Activated T-cell treated with anti-CD3 and anti-CD28 coated beads, Interleukin-2, amount 50 U/mL, for 24 hours (primary cell): ENCODE measurements around the gene ABCA1.
A peak's percentile ranks its signal among the peaks of the same experiment; 100 is the strongest.

Experiments
- DNase-seq: peaks from one replicate; pipeline ENCODE4 v3.0.0-alpha.2; 2020
- H3K27ac Mint-ChIP-seq: 2 replicates; pipeline ENCODE4 v1.8.0; 2020; ENCODE audit warnings: mild to moderate bottlenecking, mixed read lengths
- H3K27me3 Mint-ChIP-seq: 2 replicates; pipeline ENCODE4 v1.8.0; 2020; ENCODE audit warnings: mixed read lengths
- H3K36me3 Mint-ChIP-seq: 2 replicates; pipeline ENCODE4 v1.8.0; 2020; ENCODE audit warnings: low read depth, mixed read lengths
- H3K4me1 Mint-ChIP-seq: 2 replicates; pipeline ENCODE4 v1.8.0; 2020; ENCODE audit warnings: low read depth, mixed read lengths
- H3K4me3 Mint-ChIP-seq: 2 replicates; pipeline ENCODE4 v1.8.0; 2020; ENCODE audit warnings: mild to moderate bottlenecking, moderate library complexity, mixed read lengths
- H3K9me3 Mint-ChIP-seq: 2 replicates; pipeline ENCODE4 v1.8.0; 2020; ENCODE audit warnings: mixed read lengths

ABCA1 gene

DNA sequence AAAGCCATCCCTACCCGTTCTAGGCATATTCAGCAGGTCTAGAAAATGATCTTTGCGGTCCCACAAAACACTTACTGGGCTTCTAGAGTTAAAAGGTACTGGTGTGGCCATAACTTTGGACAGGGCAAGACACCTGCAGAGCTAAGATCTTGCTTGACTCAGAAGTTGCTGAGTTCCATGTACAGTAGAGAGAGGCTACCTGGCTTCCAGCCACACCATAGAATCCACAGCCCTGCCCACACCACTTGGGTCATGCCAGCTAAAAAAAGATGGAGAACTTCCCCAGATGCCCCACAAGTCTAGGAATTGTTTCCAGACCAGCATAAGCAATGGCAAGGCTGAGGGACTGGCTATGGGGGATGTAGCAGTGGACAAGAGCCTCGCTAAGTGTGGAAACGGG lies 52.1 kb downstream of the ABCA1 start:
- Mint-ChIP-seq H3K4me3 (no peak overlapping the region), H3K9me3 (no peaks in the 10 kb centered on the region), H3K36me3 (peaks cover 4% of the 10 kb centered on the region), H3K27me3 (no peaks in the 10 kb centered on the region), H3K27ac (no peak overlapping the region), H3K4me1 (peaks cover 5% of the 10 kb centered on the region)
- no peak for DNase-seq

DNA sequence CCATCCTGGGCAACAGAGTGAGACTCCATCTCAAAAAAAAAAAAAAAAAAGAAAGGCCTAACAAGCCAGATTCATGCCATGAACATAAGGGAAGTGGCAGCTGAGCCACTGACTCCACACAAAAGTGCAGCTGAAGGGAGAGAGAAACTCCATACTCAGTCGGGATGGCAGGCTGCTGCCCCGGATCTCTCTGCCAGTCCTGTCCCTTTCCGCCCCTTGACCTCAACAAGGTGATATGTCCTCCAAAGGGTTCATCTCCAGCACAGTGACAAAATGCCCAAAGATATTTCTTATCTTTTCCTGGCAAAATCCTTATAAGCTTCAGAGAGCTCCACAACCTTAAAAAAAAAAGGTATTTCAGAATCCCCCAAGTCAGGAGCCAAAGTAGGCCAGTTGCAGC lies 52.6 kb downstream of the ABCA1 start:
- Mint-ChIP-seq H3K27me3 (no peaks in the 10 kb centered on the region), H3K4me3 (no peak overlapping the region), H3K27ac (no peak overlapping the region), H3K4me1 (peaks cover 5% of the 10 kb centered on the region), H3K9me3 (no peaks in the 10 kb centered on the region), H3K36me3 (peaks cover 4% of the 10 kb centered on the region)
- no peak for DNase-seq

DNA sequence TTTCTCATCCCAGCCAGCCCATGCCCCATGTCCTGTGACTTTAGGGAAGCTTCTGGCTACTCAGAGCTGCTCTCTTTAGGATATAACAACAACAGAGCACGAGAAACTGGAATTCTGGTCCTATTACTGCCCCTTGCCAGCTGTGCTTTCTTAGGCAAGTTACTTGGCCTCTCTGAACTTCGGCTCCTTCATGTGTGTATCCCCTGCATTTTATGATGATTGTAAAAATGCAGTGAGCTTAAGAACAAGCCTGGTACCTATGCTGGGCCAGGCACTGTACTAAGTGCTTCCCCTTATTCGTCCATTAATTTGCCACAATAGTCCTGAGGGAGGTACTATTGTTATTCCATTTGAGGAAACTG lies 54.5 kb downstream of the ABCA1 start:
- H3K4me3 Mint-ChIP-seq, result no peak overlapping the region
- no peaks in the 10 kb centered on the region for H3K9me3 Mint-ChIP-seq
- no peak for DNase-seq
- no peaks in the 10 kb centered on the region for H3K27me3 Mint-ChIP-seq
- no peak overlapping the region for H3K27ac Mint-ChIP-seq
- peaks cover under 1% of the 10 kb centered on the region for H3K36me3 Mint-ChIP-seq
- peaks cover 5% of the 10 kb centered on the region for H3K4me1 Mint-ChIP-seq

DNA sequence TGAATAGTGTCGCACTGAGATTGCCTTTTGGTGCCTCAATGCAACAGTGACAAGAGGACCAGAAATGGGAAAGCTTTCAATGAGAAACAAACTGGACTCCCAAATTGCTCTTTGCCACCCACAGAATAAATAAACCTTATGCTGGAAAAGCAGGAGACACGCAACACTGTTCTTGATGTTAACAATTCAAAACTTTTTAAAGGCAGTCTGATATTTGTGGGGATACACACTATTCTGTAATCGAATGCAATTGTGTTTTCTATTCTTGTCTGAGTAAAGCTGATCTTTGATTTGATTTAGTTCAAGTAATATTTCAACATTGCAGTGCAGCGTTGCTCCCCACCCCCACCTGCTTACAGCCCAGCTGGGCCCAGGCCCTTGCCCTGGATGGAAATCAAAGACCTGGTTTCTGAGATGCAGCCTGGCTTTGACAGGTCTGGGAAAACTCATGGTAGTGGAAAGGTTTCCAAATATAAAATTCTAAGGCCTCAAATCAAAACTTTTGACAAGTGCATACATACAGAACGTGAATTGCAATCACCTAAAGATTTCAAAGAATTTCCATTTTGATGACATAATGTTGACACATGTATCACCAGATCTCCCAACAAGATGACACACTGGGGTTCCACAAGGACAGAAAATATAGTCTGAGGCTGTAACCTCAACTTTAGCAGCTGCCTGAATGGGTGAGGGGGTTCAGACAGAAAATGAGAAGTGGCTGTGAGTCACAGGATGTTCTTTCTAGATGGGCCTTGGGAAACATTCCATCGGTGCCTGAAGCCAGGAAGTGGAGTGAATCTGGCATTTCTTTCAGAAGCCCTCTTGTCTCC lies 55.1 kb downstream of the ABCA1 start:
- Mint-ChIP-seq H3K4me3 (no peak overlapping the region), H3K4me1 (peaks cover 5% of the 10 kb centered on the region), H3K27me3 (no peaks in the 10 kb centered on the region), H3K36me3 (no peaks in the 10 kb centered on the region), H3K9me3 (no peaks in the 10 kb centered on the region), H3K27ac (no peak overlapping the region)
- DNase-seq, result no peak

DNA sequence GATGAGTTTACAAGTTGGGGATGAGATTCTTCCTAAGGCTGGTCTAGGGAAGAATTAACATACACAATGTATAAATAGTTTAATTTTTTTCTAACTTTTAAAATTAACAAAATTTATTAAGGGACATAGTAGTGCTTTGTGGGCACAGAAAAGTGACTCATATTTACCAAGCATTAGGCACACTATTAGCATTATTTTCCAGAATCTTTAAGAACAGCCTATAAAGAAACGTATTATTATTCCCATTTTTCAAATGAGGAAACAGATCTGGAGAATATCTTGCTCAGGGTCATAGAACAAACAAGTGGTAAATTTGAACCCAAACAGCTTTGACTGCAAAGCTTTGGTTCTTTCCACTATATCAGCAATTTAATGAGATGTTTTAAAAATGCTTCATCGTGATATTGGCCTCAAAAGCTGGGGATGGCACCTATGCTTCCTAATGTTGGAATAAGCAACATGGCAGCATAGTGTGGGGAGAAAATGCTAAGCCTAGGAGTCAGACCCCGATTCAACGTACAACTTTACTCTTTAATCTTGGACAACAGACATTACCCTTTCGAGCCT lies 55.9 kb downstream of the ABCA1 start:
- DNase-seq, result no peak
- Mint-ChIP-seq H3K9me3 (no peaks in the 10 kb centered on the region), H3K27me3 (no peaks in the 10 kb centered on the region), H3K36me3 (no peaks in the 10 kb centered on the region), H3K4me1 (peaks cover 5% of the 10 kb centered on the region), H3K27ac (no peak overlapping the region), H3K4me3 (no peak overlapping the region)

DNA sequence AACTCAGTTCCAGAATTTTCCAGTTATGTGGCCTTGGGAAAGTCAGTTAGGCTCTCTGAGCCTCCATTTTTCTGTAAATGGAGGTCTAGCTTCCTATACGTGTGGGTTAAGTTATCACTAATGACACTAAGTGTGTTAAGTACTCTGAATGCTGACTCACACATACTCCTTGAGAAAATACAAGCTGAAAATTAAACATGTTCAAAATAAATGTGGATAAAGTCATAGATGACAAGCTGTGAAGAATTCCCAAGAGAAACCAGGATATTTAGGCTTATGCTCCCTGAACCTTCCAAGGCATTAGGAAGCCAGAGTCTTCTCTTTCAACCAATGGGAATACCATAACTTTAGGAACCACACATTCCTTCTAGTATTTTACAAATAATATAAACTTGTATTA lies 58.1 kb downstream of the ABCA1 start:
- Mint-ChIP-seq H3K27me3 (no peaks in the 10 kb centered on the region), H3K27ac (no peak overlapping the region)
- DNase-seq, result no peak

DNA sequence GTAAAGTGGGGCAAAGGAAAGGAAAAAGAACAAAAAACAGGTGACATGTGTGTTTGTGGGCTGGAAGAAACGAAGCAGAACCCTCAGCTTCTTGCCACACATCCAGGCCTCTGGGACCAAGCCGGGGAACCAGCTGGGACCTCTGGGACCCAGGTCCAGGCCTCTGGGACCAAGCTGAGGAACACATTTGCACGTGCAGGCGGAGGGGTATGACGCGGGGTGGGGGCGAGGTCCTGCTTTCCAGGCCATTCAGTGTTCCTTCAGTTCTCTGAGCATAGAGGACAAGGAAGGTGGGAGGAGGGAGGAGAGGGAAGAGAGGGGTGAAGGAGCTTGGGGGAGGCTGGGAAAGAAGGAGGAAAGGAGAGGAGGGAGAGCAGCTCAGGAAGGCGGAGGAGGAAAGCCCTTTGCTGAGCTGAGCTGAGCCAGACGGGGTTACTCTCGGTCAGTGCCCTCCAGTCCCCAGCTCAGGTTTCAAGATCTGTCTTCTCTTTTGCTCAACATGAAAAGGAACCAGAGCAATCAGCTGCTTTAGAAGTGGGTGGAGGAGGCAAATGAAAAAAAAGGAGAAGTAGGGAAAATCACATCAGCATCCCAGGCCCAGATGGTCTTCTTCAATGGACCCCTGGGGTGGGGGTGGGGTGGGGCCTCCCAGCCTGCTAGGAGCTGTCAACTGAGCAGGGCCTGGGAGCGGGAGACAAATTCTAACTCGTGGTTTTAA lies 59.1 kb downstream of the ABCA1 start:
- Mint-ChIP-seq H3K9me3 (no peaks in the 10 kb centered on the region), H3K27ac (no peak overlapping the region), H3K36me3 (no peaks in the 10 kb centered on the region), H3K4me3 (no peak overlapping the region), H3K4me1 (peaks cover 5% of the 10 kb centered on the region), H3K27me3 (no peaks in the 10 kb centered on the region)
- no peak for DNase-seq

More for the DNA sequence above, 58.1 kb downstream of the ABCA1 start:
- no peaks in the 10 kb centered on the region for H3K9me3 Mint-ChIP-seq
- H3K4me1 Mint-ChIP-seq, result peaks cover 5% of the 10 kb centered on the region
- H3K36me3 Mint-ChIP-seq, result no peaks in the 10 kb centered on the region
- no peak overlapping the region for H3K4me3 Mint-ChIP-seq

DNA sequence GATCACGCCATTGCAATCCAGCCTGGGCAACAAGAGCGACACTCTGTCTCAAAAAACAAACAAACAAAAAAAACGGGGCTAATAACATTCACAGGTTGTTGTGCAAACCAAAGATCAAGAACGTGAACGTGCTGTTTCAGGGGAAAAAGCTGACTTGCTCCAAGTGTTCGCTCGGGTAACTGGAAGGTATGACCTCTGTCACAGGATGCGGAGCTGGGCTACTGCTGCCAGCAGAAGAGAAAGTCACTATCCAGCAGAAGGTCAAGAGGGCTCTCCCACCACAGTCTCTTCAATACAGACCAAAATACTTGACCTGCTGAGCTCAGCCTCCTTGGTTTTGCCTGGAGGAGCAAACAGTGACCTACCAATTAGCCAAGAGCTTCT lies 59.7 kb downstream of the ABCA1 start:
- no peak for DNase-seq
- no peaks in the 10 kb centered on the region for H3K9me3 Mint-ChIP-seq
- no peaks in the 10 kb centered on the region for H3K36me3 Mint-ChIP-seq
- H3K4me3 Mint-ChIP-seq, result no peak overlapping the region
- H3K27ac Mint-ChIP-seq, result no peak overlapping the region
- H3K27me3 Mint-ChIP-seq, result no peaks in the 10 kb centered on the region
- peaks cover 7% of the 10 kb centered on the region for H3K4me1 Mint-ChIP-seq

DNA sequence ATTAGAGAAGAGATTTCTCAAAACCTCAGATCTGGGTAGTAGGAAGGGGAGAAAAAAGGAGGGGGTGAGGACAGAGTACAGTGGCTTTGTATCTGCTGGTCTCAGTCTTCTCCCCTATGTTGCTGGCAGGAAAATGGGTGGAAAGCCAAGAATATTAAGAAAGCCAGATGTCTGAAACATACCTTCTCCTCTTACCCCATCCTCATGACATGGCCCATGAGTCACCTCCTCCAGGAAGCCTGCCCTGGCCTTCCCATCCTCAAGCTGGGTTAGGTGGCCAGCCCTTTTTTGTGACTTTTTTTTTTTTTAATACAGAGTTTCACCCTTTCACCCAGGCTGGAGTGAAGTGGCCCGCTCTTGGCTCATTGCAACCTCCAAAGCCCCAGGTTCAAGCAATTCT lies 61.8 kb downstream of the ABCA1 start:
- H3K4me1 Mint-ChIP-seq, result peaks cover 5% of the 10 kb centered on the region
- H3K9me3 Mint-ChIP-seq, result no peaks in the 10 kb centered on the region
- H3K36me3 Mint-ChIP-seq, result no peaks in the 10 kb centered on the region
- H3K27me3 Mint-ChIP-seq, result no peaks in the 10 kb centered on the region
- no peak overlapping the region for H3K4me3 Mint-ChIP-seq
- DNase-seq, result no peak
- no peak overlapping the region for H3K27ac Mint-ChIP-seq

DNA sequence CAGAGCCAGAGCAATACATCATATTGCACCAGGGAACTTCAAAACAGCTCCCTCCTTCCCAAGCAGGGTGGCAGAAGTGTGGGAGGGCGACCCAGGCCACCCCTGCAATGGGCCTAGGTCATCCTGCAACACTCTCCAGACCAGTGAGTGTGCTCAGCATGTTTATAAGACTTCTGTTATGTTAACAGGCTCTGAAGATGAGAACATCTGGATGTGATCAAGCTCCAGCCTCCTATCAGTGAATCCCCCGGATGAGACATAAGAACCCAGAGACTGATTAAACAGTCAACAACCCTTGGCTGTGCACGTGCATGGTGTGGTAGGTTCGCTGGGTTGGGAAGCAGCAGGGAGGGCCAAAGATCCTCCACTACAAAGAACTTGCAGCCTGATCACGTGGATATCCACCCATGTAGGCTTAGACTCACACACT lies 63.3 kb downstream of the ABCA1 start:
- no peaks in the 10 kb centered on the region for H3K36me3 Mint-ChIP-seq
- no peak overlapping the region for H3K4me3 Mint-ChIP-seq
- H3K27ac Mint-ChIP-seq, result no peak overlapping the region
- H3K4me1 Mint-ChIP-seq, result peaks cover 5% of the 10 kb centered on the region
- no peaks in the 10 kb centered on the region for H3K27me3 Mint-ChIP-seq
- DNase-seq, result no peak
- H3K9me3 Mint-ChIP-seq, result no peaks in the 10 kb centered on the region

DNA sequence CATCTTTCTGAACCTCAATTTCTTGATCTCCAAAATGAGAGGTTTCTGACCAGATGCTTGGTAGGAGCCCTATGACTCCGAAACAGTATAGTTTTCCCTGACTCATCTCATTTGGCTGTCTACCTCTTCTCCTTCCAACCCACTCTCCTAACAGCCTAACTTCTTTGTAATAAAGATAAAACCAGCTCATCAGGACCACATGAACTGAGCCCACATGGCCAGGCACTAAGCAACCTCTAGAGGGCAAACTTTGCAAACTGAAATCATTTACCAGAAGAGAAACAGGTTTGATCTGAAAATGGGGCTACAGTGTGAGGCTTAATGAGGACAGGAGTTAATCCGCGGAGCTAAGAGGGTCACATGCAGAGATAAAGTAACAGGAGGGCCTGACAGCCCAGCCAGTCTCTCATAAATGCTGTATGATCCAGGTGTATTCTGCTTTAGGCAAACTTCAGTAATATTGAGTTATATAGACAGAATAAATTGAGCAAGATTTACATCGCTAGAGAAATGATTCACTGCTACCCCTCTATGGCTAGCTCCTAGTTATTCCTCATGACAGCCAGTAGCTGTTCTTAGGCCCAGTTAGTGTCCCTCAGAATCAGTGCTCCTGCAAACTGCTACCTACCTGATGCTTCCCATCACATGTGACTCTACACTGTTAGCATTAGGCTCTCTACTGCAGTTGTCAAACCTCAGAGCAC lies 64.6 kb downstream of the ABCA1 start:
- Mint-ChIP-seq H3K27ac (no peak overlapping the region), H3K4me1 (peaks cover 5% of the 10 kb centered on the region), H3K27me3 (no peaks in the 10 kb centered on the region), H3K36me3 (peaks cover 2% of the 10 kb centered on the region), H3K4me3 (no peak overlapping the region), H3K9me3 (no peaks in the 10 kb centered on the region)
- DNase-seq, result peak; percentile 40

DNA sequence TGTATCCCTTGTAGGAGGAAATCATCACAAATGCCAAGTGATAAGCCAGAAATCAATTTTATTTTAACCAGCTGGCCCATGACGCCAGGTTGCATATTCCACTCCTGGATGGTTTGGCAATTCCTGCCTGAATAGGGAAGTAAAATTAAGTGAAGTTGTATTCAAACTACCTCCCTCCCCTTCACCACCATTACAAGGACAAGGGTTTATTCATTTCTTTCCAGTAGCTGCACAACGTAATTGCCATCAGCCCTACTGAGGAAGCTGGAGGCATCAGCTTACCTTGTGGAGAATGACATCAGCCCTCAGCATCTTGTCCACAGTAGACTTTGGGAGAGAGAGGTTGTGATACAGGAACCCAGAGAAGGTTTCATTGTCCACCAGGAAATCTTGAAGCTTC lies 66.6 kb downstream of the ABCA1 start:
- H3K36me3 Mint-ChIP-seq, result peaks cover 7% of the 10 kb centered on the region
- no peaks in the 10 kb centered on the region for H3K27me3 Mint-ChIP-seq

DNA sequence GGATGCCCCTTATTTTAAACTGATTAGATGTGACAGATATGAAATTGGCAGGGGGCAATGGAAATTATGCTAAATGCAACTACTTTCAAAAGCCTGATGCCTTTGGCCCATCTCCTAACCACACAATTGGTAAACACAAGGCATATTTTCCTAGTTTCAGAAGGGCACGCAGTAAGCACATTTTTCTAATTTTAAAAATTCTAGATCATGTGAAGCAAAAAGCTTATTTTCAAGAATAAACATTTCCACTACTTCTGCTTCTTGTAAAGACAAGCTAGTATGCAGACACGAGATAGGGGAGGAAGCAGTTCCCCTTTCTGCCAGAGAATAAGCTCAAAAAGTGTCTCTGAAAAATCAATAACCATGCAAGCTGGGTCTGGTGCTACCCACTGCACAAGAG lies 67.7 kb downstream of the ABCA1 start:
- H3K4me1 Mint-ChIP-seq, result peaks cover 5% of the 10 kb centered on the region
- H3K36me3 Mint-ChIP-seq, result peaks cover 7% of the 10 kb centered on the region
- no peak overlapping the region for H3K4me3 Mint-ChIP-seq
- DNase-seq, result no peak
- H3K27ac Mint-ChIP-seq, result no peak overlapping the region
- no peaks in the 10 kb centered on the region for H3K9me3 Mint-ChIP-seq
- no peaks in the 10 kb centered on the region for H3K27me3 Mint-ChIP-seq

More for the DNA sequence above, 66.6 kb downstream of the ABCA1 start:
- H3K27ac Mint-ChIP-seq, result no peak overlapping the region
- DNase-seq, result no peak
- peaks cover 5% of the 10 kb centered on the region for H3K4me1 Mint-ChIP-seq
- H3K4me3 Mint-ChIP-seq, result no peak overlapping the region
- H3K9me3 Mint-ChIP-seq, result no peaks in the 10 kb centered on the region

DNA sequence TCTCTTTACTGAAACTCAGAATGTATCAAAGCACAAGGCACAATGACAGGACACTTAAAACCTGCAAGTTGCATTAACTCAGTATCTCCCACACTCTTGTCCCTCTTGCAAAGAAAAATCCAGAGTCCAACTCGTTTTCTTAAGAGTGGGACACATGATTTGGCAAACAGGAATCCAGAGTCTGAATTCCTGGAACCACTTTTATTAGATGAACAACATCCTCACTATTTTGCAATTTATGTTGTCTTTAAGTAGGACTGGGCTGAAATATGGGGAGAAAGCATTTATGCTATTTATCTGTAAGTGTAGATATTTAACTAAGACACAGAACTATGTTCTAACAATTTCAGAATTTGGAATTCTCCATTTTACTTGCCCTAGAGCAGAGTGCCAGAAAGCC lies 69.1 kb downstream of the ABCA1 start:
- Mint-ChIP-seq H3K27me3 (no peaks in the 10 kb centered on the region), H3K27ac (no peak overlapping the region), H3K4me1 (peaks cover 5% of the 10 kb centered on the region), H3K36me3 (peaks cover 9% of the 10 kb centered on the region), H3K9me3 (no peaks in the 10 kb centered on the region), H3K4me3 (no peak overlapping the region)
- no peak for DNase-seq
